ENCODE measurements around the gene CD200. TPM values are rescaled to one million over a fixed set of nuclear protein-coding genes. Genes with fewer than 3 reads are reported as not detected.
A peak's percentile ranks its signal among the peaks of the same experiment; 100 is the strongest.

Gene CD200
- total RNA-seq (2014; rRNA removed; shearing (Covaris generic)), result not detected in 2 replicates

GRCh38 chr3:112333002-112333380 is at the start of gene CD200:
Gene CD200 (plus strand): TSS chr3:112333156. CDS start chr3:112333213, 57 bp downstream.
- no peak for DNase-seq (ENCODE audit: low spot score)

- DNase-seq (ENCODE audit: low spot score), result no peak
Observed at GRCh38 chr3:112289011-112289410, 43.9 kb upstream of the CD200 start.

- DNase-seq (ENCODE audit: low spot score), result peak; percentile 82
Observed at GRCh38 chr3:112293368-112294321, 39.3 kb upstream of the CD200 start, which contains the start of gene SLC9C1. Gene SLC9C1 (minus strand): TSS chr3:112294216. CDS start chr3:112286791, 7,425 bp downstream.

GRCh38 chr3:112297714-112298113 is 35.2 kb upstream of the CD200 start:
- DNase-seq (ENCODE audit: low spot score), result no peak

GRCh38 chr3:112298781-112299180 is 34.2 kb upstream of the CD200 start:
- no peak for DNase-seq (ENCODE audit: low spot score)

GRCh38 chr3:112302150-112302830 is 30.7 kb upstream of the CD200 start:
- DNase-seq (ENCODE audit: low spot score), result no peak

- DNase-seq (ENCODE audit: low spot score), result no peak
Observed at GRCh38 chr3:112302881-112303763, 29.8 kb upstream of the CD200 start.

- peak; percentile 28 for DNase-seq (ENCODE audit: low spot score)
Observed at GRCh38 chr3:112303764-112304325, 29.1 kb upstream of the CD200 start.

- no peak for DNase-seq (ENCODE audit: low spot score)
Observed at GRCh38 chr3:112304611-112305010, 28.3 kb upstream of the CD200 start.

- no peak for DNase-seq (ENCODE audit: low spot score)
Observed at GRCh38 chr3:112306825-112307224, 26.1 kb upstream of the CD200 start.

GRCh38 chr3:112307557-112307956 is 25.4 kb upstream of the CD200 start:
- DNase-seq (ENCODE audit: low spot score), result no peak

GRCh38 chr3:112308151-112308911 is 24.6 kb upstream of the CD200 start:
- no peak for DNase-seq (ENCODE audit: low spot score)

GRCh38 chr3:112314649-112315048 is 18.3 kb upstream of the CD200 start:
- DNase-seq (ENCODE audit: low spot score), result no peak

GRCh38 chr3:112315791-112316190 is 17.2 kb upstream of the CD200 start:
- no peak for DNase-seq (ENCODE audit: low spot score)

- no peak for DNase-seq (ENCODE audit: low spot score)
Observed at GRCh38 chr3:112319516-112320276, 13.3 kb upstream of the CD200 start.

GRCh38 chr3:112320691-112321090 is 12.3 kb upstream of the CD200 start:
- DNase-seq (ENCODE audit: low spot score), result no peak

- DNase-seq (ENCODE audit: low spot score), result no peak
Observed at GRCh38 chr3:112321867-112322652, 10.9 kb upstream of the CD200 start.

- peak; percentile 65 for DNase-seq (ENCODE audit: low spot score)
Observed at GRCh38 chr3:112327371-112327951, 5.5 kb upstream of the CD200 start.

- no peak for DNase-seq (ENCODE audit: low spot score)
Observed at GRCh38 chr3:112331851-112332250, 1.1 kb upstream of the CD200 start.
